Activated CD8-positive, alpha-beta T cell treated with anti-CD3 and anti-CD28 coated beads for 36 hours (primary cell): ENCODE measurements around the gene LRRK1. TPM values are rescaled to one million over a fixed set of nuclear protein-coding genes. Genes with fewer than 3 reads are reported as not detected.

Experiments
- ATAC-seq: fragments of 200-7000 bp; cut with Tn5 transposase; one replicate; pipeline ENCODE4 v1.10.0; 2021; ENCODE audit warnings: mild to moderate bottlenecking, moderate library complexity
- CTCF ChIA-PET: fragments of 350-600 bp; sonication (Branson Sonifier 250); formaldehyde crosslinking; loops from one replicate; lab custom pipeline; 2021; ENCODE audit warnings: antibody characterized with exemption; lab: Charles Lee
- POLR2A ChIA-PET: fragments of 350-600 bp; sonication (Branson Sonifier 250); formaldehyde crosslinking; loops from one replicate; lab custom pipeline; 2021; ENCODE audit warnings: antibody characterized with exemption; lab: Charles Lee
- DNase-seq: peaks from one replicate; pipeline ENCODE4 v3.0.0-alpha.2; 2020
- H3K27ac Mint-ChIP-seq: one replicate; pipeline ENCODE4 v1.8.0; 2021; ENCODE audit warnings: mild to moderate bottlenecking, mixed read lengths
- H3K27me3 Mint-ChIP-seq: one replicate; pipeline ENCODE4 v1.8.0; 2021; ENCODE audit warnings: mixed read lengths
- H3K36me3 Mint-ChIP-seq: one replicate; pipeline ENCODE4 v1.8.0; 2021; ENCODE audit warnings: low read depth, mixed read lengths
- H3K4me1 Mint-ChIP-seq: one replicate; pipeline ENCODE4 v1.8.0; 2021; ENCODE audit warnings: low read depth, mixed read lengths
- H3K4me3 Mint-ChIP-seq: one replicate; pipeline ENCODE4 v1.8.0; 2021; ENCODE audit warnings: mild to moderate bottlenecking, moderate library complexity, mixed read lengths
- H3K9me3 Mint-ChIP-seq: one replicate; pipeline ENCODE4 v1.8.0; 2021; ENCODE audit warnings: mixed read lengths
- CTCF ChIP-seq: fragments of 200-600 bp; IDR thresholded peaks from one replicate; pipeline ENCODE4 v1.8.0; 2022; ENCODE audit warnings: antibody characterized with exemption, mild to moderate bottlenecking
- intact Hi-C: fragments of 100-400 bp; cut with micrococcal nuclease; formaldehyde crosslinking; loops from one replicate; pipeline ENCODE4 v1.10.0; 2022
- total RNA-seq, 2 experiments: library from RNA; stranded (reverse); gene quantifications; one replicate each; pipeline ENCODE4 v1.2.3, GENCODE V29; 2021

The LRRK1 gene
- total RNA-seq, 2 experiments from 2014 or later = 0.50 to 0.83 TPM

DNA sequence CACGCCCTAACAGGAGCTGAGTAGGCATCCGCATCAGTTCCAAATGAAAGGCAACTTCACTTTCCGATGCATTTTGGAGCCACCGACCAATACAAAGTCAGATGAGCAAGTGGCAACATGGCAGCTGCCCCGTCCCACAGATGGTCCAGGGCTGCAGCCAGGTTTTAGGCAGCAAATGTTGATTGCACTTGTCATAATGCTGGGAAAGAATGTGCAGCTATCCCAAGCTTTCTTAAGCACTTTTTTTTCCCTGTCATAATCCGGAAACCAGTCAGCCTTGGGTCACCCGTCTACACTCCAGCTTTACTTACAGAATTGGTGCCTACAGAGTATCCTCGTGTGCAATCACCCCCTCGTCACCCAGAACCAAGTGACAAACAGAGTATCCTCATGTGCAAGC, 185.0 kb downstream of the LRRK1 start:
- POLR2A ChIA-PET = no interaction called here
- no peak for TF ChIP-seq CTCF
- Mint-ChIP-seq H3K4me3 (no peak overlapping the region), H3K4me1 (no peaks in the 10 kb centered on the region), H3K27me3 (no peaks in the 10 kb centered on the region), H3K9me3 (peaks cover 2% of the 10 kb centered on the region), H3K36me3 (no peaks in the 10 kb centered on the region), H3K27ac (no peak overlapping the region)
- CTCF ChIA-PET = interaction anchor here (0.9 to 1.3 kb wide), 2 partner anchors 153 to 154 kb away, joined by 3 read pairs; no protein-coding TSS in a partner anchor
- DNase-seq = no peak
- no peak for ATAC-seq
- intact Hi-C loops = no loop called here

- CTCF ChIA-PET = interaction anchor here (1.3 kb wide), 2 partner anchors 63 to 153 kb away, joined by 3 read pairs; no protein-coding TSS in a partner anchor
- H3K36me3 Mint-ChIP-seq = no peaks in the 10 kb centered on the region
- peaks cover 2% of the 10 kb centered on the region for H3K9me3 Mint-ChIP-seq
- H3K27me3 Mint-ChIP-seq = no peaks in the 10 kb centered on the region
- H3K4me1 Mint-ChIP-seq = no peaks in the 10 kb centered on the region
- no peak overlapping the region for H3K27ac Mint-ChIP-seq
- intact Hi-C loops = no loop called here
- ATAC-seq (no peak), DNase-seq (no peak)
- TF ChIP-seq CTCF = no peak
- POLR2A ChIA-PET = interaction anchor here (0.6 to 1.0 kb wide), 3 partner anchors 8 to 209 kb away, joined by 3 read pairs; no protein-coding TSS in a partner anchor
- H3K4me3 Mint-ChIP-seq = no peak overlapping the region
Observed at GRCh38 chr15:101105059-101105891, 186.1 kb downstream of the LRRK1 start.

DNA sequence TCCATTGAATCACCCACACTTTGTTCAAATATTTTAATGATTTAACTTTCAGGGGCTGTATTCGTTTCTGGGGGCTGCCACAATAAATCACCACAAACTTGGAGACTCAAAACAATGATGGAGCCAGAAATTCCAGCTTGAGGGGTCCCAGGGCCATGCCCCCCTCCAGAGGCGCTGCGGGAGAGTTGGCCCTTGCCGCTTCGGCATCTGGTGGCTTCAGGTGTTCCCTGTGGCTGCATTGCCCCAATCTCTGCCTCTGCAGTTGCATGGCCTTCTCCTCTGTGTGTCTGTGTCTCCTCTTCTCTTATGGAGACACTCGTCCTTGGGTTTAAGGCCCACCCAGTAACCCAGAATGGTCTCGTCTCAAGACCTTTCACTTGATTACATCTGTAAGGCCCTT, 187.9 kb downstream of the LRRK1 start:
- intact Hi-C loops = no loop called here
- ChIA-PET POLR2A (no interaction called here), CTCF (no interaction called here)
- no peaks in the 10 kb centered on the region for H3K9me3 Mint-ChIP-seq
- DNase-seq (no peak), ATAC-seq (no peak)
- H3K27me3 Mint-ChIP-seq = no peaks in the 10 kb centered on the region
- no peak for TF ChIP-seq CTCF
- H3K36me3 Mint-ChIP-seq = no peaks in the 10 kb centered on the region
- H3K4me1 Mint-ChIP-seq = no peaks in the 10 kb centered on the region
- no peak overlapping the region for H3K27ac Mint-ChIP-seq
- H3K4me3 Mint-ChIP-seq = no peak overlapping the region

GRCh38 chr15:101107625-101108460, 188.7 kb downstream of the LRRK1 start:
- Mint-ChIP-seq H3K27ac (no peak overlapping the region), H3K36me3 (no peaks in the 10 kb centered on the region), H3K27me3 (no peaks in the 10 kb centered on the region), H3K4me1 (no peaks in the 10 kb centered on the region), H3K4me3 (no peak overlapping the region), H3K9me3 (no peaks in the 10 kb centered on the region)
- DNase-seq (no peak), ATAC-seq (no peak)
- ChIA-PET POLR2A (no interaction called here), CTCF (no interaction called here)
- no peak for TF ChIP-seq CTCF
- intact Hi-C loops = no loop called here

GRCh38 chr15:101108461-101108775, 189.3 kb downstream of the LRRK1 start:
- H3K27ac Mint-ChIP-seq = no peak overlapping the region
- intact Hi-C loops = no loop called here
- CTCF ChIA-PET = no interaction called here

More at GRCh38 chr15:101108461-101108775, 189.3 kb downstream of the LRRK1 start:
- POLR2A ChIA-PET = no interaction called here
- DNase-seq = no peak
- Mint-ChIP-seq H3K4me1 (no peaks in the 10 kb centered on the region), H3K27me3 (no peaks in the 10 kb centered on the region), H3K36me3 (no peaks in the 10 kb centered on the region), H3K4me3 (no peak overlapping the region), H3K9me3 (no peaks in the 10 kb centered on the region)
- no peak for TF ChIP-seq CTCF
- ATAC-seq = no peak
